ENCODE measurements around the gene SF3B3.

- TF ChIP-seq POLR2A (IDR thresholded peaks at IDR 0.05; ENCODE audit: low read depth, low read length), result no peak
- TF ChIP-seq CTCF (IDR thresholded peaks at IDR 0.05; ENCODE audit: extremely low read depth in 1 of 2, insufficient read depth in 1 of 2, low read depth in 1 of 2, low read length in 2 of 2), result no peak
- TF ChIP-seq EZH2 (IDR thresholded peaks at IDR 0.05; ENCODE audit: borderline replicate concordance, low read depth, low read length, severe bottlenecking), result no peak
- no peak for TF ChIP-seq POLR2AphosphoS5 (IDR thresholded peaks at IDR 0.05; ENCODE audit: insufficient read depth, low read depth, low read length)
- TF ChIP-seq GATA2 (IDR thresholded peaks at IDR 0.05; ENCODE audit: insufficient read depth, insufficient read length, low read depth, low read length), result no peak
- TF ChIP-seq JUN (IDR thresholded peaks at IDR 0.05; ENCODE audit: borderline replicate concordance, insufficient read depth, insufficient read length, low read depth), result no peak
- TF ChIP-seq MAX (IDR thresholded peaks at IDR 0.05; ENCODE audit: insufficient read depth, insufficient read length), result no peak
- no peak for TF ChIP-seq MYC (IDR thresholded peaks at IDR 0.05; ENCODE audit: low read depth, low read length)
Observed at GRCh38 chr16:70484867-70485266, 38.7 kb upstream of the SF3B3 start.

All from endothelial cell of umbilical vein (primary cell).